ENCODE data around the gene INSYN2B. TPM values are rescaled to one million over a fixed set of nuclear protein-coding genes. Genes with fewer than 3 reads are reported as not detected.

Gene INSYN2B
- total RNA-seq: not detected in 2 replicates
- not detected for total RNA-seq (2013)
- not detected in 2 replicates for polyA plus RNA-seq
- not detected in 2 replicates for polyA minus RNA-seq

- Mint-ChIP-seq H3K4me3 (no peak within 1 kb of the TSS), H3K4me1 (peaks cover 7% of the 10 kb centered on the region), H3K27me3 (no peaks in the 10 kb centered on the region), H3K9me3 (ENCODE audit: insufficient read depth) (no peaks in the 10 kb centered on the region), H3K27ac (no peak within 1 kb of the TSS)
- WGBS (ENCODE audit: insufficient coverage): 96% methylated on average over 4 of the region's 11 CpGs
- Histone ChIP-seq H3K9ac (ENCODE audit: low read length) (no peak within 1 kb of the TSS), H3K36me3 (replicated peaks in 1 of 2; ENCODE audit: control extremely low read depth in 1 of 2, control insufficient read depth in 1 of 2, extremely low read depth in 1 of 2, insufficient read depth in 2 of 2, low read length in 1 of 2) (peaks cover 7 to 40% of the 10 kb centered on the region in 2 experiments), H2AFZ (ENCODE audit: insufficient read depth, low read depth, low read length, poor library complexity, severe bottlenecking) (no peak within 1 kb of the TSS), H4K20me1 (ENCODE audit: control insufficient read depth, insufficient read depth, low read length, poor library complexity, severe bottlenecking) (peaks cover 5% of the 10 kb centered on the region), H3K4me3 (ENCODE audit: control extremely low read depth in 1 of 5, extremely low read depth in 1 of 5, insufficient read depth in 1 of 5, low read depth in 2 of 5, low read length in 4 of 5) (no peak within 1 kb of the TSS), H3K27ac (ENCODE audit: low read length in 2 of 2) (no peak within 1 kb of the TSS), H3K79me2 (ENCODE audit: control insufficient read depth, insufficient read depth, low read length) (no peaks in the 10 kb centered on the region), H3K4me2 (replicated peaks; ENCODE audit: low read depth, low read length, poor library complexity, severe bottlenecking) (no peak within 1 kb of the TSS), H3K4me1 (ENCODE audit: control insufficient read depth in 2 of 2, insufficient read depth in 2 of 2, low read length in 2 of 2) (no peaks in the 10 kb centered on the region), H3K9me3 (ENCODE audit: control extremely low read depth in 1 of 3, control insufficient read depth in 2 of 3, insufficient read depth in 1 of 3, low read length in 2 of 3) (no peaks in the 10 kb centered on the region), H3K27me3 (replicated peaks in 1 of 4; ENCODE audit: control extremely low read depth in 1 of 4, control insufficient read depth in 3 of 4, insufficient read depth in 4 of 4, low read length in 3 of 4) (no peaks in the 10 kb centered on the region)
- ChIA-PET POLR2A (no interaction called here), CTCF (interaction anchor here (0.7 to 2.1 kb wide), 3 partner anchors 9 to 279 kb away, joined by 3 to 7 read pairs (median 5); no protein-coding TSS in a partner anchor)
- peak; percentile 12 for DNase-seq
- intact Hi-C loops (cut with micrococcal nuclease): no loop called here
- no peak for TF ChIP-seq EZH2 (IDR thresholded peaks at IDR 0.05; ENCODE audit: borderline replicate concordance, insufficient read depth, low read depth, low read length, poor library complexity, severe bottlenecking)
- TF ChIP-seq CTCF (IDR thresholded peaks at IDR 0.05): peak; percentile 49
- no peak for ATAC-seq (ENCODE audit: low read depth)
Measured at GRCh38 chr5:169980418-169981053, at the start of gene INSYN2B. Gene INSYN2B (minus strand): TSS chr5:169980495. CDS start chr5:169883898, 96,597 bp downstream.

- H3K36me3 ChIP-seq (replicated peaks in 1 of 2; ENCODE audit: control extremely low read depth in 1 of 2, control insufficient read depth in 1 of 2, extremely low read depth in 1 of 2, insufficient read depth in 2 of 2, low read length in 1 of 2): peaks cover 0 to 84% of the 10 kb centered on the region in 2 experiments
- H3K9me3 ChIP-seq (ENCODE audit: control extremely low read depth in 1 of 3, control insufficient read depth in 2 of 3, insufficient read depth in 1 of 3, low read length in 2 of 3): no peaks in the 10 kb centered on the region
- no peak overlapping the region for H3K9ac ChIP-seq (ENCODE audit: low read length)
- H3K27ac ChIP-seq (ENCODE audit: low read length in 2 of 2): no peak overlapping the region
- H3K27me3 ChIP-seq (replicated peaks in 1 of 4; ENCODE audit: control extremely low read depth in 1 of 4, control insufficient read depth in 3 of 4, insufficient read depth in 4 of 4, low read length in 3 of 4): no peaks in the 10 kb centered on the region
- WGBS (ENCODE audit: insufficient coverage): 100% methylated on average over 1 of the region's 2 CpGs
- H3K4me1 ChIP-seq (ENCODE audit: control insufficient read depth in 2 of 2, insufficient read depth in 2 of 2, low read length in 2 of 2): no peaks in the 10 kb centered on the region
- TF ChIP-seq CTCF (IDR thresholded peaks at IDR 0.05): no peak
- no peak for TF ChIP-seq EZH2 (IDR thresholded peaks at IDR 0.05; ENCODE audit: borderline replicate concordance, insufficient read depth, low read depth, low read length, poor library complexity, severe bottlenecking)
- Mint-ChIP-seq H3K27ac (no peak overlapping the region), H3K4me1 (no peaks in the 10 kb centered on the region), H3K27me3 (no peaks in the 10 kb centered on the region), H3K9me3 (ENCODE audit: insufficient read depth) (no peaks in the 10 kb centered on the region), H3K4me3 (no peak overlapping the region)
- no peak overlapping the region for H3K4me3 ChIP-seq (ENCODE audit: control extremely low read depth in 1 of 5, extremely low read depth in 1 of 5, insufficient read depth in 1 of 5, low read depth in 2 of 5, low read length in 4 of 5)
- DNase-seq (no peak), ATAC-seq (ENCODE audit: low read depth) (no peak)
- POLR2A ChIA-PET: no interaction called here
- no peak overlapping the region for H3K4me2 ChIP-seq (replicated peaks; ENCODE audit: low read depth, low read length, poor library complexity, severe bottlenecking)
- intact Hi-C loops (cut with micrococcal nuclease): no loop called here
- H3K79me2 ChIP-seq (ENCODE audit: control insufficient read depth, insufficient read depth, low read length): no peaks in the 10 kb centered on the region
- H2AFZ ChIP-seq (ENCODE audit: insufficient read depth, low read depth, low read length, poor library complexity, severe bottlenecking): no peak overlapping the region
- CTCF ChIA-PET: no interaction called here
- H4K20me1 ChIP-seq (ENCODE audit: control insufficient read depth, insufficient read depth, low read length, poor library complexity, severe bottlenecking): no peaks in the 10 kb centered on the region
Measured at GRCh38 chr5:170028124-170028523, 47.8 kb upstream of the INSYN2B start.

Measured in B cell (primary cell).